NCI-H2081 treated with DMSO at 0.1 percent for 48 hours (cell line): ENCODE data around the gene MRPL4.

ENCODE experiments used
- DNase-seq: peaks from one replicate; lab custom pipeline; 2025; lab: John Stamatoyannopoulos, UW

Gene MRPL4

DNA sequence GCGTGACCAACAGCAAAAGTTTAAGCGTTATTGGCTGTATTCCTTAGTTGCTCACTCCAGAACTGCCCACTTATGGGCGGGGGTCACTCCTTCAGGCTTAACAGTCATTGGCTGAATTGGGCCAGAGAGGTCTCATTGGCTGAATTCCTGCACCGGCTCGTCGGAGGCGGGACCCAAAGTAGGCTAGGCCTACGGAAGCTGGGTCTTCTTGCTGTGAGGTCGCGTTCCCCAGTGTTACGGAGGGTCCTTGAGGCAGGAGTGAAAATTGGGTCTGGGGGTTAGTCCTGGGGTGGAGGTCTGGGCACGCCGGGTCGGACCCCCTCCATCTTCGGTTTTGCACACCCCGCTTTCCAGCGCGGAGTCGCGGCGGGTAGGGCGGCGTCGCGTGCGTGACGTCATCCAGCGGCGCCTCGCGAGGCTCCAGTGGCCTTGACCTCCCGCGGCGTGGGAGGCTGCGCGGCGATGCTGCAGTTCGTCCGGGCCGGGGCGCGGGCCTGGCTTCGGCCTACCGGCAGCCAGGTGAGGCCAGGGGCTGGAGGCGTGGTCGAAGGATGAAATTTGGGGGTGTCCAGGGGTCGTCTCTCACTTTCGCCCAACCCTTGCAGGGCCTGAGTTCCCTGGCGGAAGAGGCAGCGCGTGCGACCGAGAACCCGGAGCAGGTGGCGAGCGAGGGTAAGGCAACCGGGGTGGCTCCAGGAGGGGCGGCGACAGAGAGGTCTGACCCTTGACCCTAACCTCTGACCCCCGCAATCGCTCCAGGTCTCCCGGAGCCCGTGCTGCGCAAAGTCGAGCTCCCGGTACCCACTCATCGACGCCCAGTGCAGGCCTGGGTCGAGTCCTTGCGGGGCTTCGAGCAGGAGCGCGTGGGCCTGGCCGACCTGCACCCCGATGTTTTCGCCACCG lies at the start of gene MRPL4:
MRPL4 (plus strand) TSS at position 423 of the 903 bp plus-strand sequence; CDS start at position 463, 40 bp downstream.
- peak; percentile 84 for DNase-seq

DNA sequence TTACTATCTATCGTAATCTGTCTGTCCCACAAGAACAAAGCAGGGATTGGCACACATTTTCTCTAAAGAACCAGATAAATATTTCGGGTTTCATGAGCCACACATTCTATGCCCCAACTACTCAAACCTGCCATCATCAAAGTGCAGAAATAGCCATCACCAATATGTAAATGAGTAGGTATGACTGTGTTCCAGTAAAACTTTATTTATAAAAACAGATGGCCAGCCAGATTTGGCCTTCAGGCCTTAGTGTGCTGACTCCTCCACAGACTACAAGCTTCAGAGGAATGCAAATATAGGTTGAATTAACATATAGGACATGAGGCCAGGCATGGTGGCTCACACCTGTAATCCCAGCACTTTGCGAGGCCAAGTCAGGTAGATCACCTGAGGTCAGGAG lies 48.3 kb upstream of the MRPL4 start:
- DNase-seq, result no peak

DNA sequence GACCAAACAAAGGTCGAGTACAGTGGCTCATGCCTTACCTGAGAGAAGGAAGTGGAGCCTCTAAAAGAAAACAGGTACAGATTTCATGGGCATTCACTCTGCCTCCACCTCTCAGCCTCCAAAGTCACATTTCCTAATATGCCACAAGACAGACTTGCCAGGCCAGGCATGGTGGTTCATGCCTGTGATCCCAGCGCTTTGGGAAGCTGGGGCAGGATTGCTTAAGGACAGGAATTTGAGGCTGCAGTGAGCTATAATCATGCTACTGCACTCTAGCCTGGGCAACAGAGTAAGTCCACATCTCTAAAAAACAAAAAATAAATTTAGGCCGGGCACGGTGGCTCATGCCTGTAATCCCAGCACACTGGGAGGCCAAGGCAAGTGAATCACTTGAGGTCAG lies 46.4 kb upstream of the MRPL4 start:
- no peak for DNase-seq

DNA sequence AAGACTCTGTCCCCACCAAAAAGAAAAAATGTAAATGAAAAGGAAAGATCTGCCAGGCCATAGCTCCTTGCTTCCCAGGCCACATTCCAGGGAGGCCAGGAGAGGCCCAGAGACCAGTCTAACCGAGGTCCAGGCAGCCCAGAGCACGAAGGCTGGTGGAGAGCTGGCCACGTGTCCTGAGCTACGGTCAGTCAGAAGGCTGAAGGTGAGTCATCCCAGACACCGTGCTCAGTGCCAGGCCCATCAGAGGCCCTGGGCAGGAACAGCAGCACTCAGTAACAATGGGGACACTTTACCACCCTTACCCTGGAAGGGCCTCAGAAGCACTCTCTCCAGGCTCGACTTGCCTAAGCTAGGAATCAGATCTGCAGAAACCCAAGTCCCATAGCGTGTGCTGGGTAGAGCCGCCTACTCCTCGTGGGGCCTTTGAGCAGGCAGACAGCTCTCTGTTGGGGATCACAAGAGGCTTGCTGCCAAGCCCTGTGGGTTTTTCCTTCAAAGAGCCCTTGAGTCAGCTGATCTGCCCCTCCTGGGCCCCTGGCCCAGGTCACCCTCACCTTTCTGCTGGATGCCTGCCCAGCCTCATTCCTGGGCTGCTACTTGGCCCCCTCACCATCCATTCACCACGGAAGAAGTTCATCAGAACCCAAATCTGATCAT lies 45.7 kb upstream of the MRPL4 start:
- no peak for DNase-seq

DNA sequence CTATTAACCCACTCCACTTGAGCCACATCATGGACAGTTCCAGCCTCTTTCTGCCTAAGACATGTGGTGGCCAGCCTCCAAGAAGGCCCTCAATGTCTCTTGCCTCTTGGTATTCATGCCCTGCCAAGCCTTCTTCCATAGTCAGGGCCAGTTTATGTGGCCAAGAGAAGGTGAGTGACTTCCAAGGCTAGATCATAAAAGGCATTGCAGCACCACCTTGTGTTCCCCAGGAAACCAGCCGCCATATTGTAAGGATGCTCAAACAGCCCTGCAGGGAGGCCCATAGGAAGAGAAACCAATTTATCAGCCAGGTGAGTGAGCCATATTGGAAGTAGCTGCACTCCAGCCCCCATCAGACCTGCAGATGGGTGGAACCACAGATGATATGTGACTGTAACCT lies 45.0 kb upstream of the MRPL4 start:
- DNase-seq, result no peak

DNA sequence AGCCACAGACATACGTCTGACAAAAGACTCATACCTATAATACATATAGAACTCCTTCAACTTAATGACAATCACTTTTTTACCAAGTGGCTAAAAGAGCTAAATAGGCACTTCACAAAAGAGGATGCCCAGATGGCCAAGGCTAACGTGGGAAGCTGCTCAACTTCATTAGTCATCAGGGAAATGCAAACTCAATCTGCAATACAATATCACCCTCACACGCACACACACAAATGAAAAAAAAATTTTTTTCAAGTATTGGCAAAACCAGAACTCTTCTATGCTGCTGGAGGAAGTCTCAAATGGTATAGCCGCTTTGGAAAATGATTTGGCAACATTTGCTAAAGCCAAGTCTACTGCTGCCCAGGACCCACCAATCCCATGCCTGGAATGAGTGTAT lies 42.7 kb upstream of the MRPL4 start:
- no peak for DNase-seq

DNA sequence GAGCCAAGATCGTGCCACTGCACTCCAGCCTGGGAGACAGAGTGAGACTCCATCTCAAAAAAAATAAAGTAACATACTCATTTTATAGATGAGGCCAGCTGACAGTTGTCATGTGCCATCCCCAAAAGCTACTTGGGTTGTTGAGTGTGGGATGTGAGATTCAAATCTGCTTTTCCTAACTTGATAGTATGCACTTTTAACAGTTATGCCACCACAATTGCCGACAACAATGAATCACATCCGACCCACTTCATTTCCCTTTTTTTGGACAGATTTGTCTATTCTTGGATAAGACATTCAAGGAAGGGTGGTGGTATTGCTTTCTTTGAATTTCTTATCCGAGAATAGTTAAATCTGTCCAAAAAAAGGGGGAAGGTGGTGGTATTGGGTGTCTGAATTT lies 41.0 kb upstream of the MRPL4 start:
- no peak for DNase-seq

DNA sequence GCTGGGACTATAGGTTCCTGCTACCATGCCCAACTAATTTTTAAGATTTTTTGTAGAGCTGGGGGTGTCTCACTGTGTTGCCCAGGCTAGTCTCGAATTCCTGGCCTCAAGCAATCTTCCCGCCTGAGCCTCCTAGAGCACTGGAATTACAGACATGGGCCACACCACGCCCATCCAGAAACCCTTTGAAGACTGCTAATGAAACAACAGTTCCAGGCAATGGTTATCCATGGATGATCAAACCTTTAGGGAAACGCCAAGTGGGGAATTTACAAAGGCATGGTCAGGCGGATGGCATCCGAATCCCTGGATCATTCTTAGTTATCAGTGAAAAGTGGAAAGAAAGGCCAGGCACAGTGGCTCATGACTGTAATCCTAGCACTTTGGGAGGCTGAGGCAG lies 40.3 kb upstream of the MRPL4 start:
- no peak for DNase-seq

DNA sequence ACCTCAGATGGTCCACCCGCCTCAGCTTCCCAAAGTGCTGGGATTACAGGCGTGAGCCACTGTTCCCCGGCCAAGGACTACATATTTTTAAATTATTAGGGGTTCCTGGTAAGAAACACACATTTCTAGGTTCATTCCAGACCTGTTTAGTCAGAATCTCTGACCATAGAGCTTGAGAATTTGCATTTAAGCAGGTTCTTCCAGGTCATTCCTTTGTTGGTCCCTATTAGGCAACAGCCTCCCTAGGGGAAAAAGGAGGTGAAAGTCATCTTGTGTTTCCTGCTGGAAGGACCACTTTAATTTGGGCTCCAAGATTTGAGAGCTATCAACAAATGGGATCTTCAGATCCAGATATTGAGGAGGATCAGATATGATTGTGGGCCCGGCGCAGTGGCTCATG lies 37.2 kb upstream of the MRPL4 start:
- DNase-seq, result no peak

DNA sequence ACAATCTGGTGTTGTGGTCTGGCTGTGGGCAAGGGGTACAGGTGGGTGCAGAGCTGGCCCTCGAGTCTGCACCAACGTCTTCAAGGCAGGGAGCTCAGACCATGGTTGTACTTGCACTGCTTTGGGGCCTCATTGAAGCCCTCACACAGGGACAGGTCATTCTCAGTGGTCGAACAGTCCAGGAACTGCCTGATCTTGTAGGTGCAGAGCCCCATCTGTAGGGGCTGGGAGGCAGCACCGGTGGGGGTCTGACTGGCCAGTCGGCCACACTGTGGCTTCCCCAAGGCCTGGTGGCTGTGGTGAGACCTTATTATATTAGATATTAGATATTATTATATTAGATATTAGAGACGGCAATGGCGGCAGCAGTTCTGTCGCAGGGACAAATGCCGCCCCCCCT lies 34.9 kb upstream of the MRPL4 start:
- no peak for DNase-seq

DNA sequence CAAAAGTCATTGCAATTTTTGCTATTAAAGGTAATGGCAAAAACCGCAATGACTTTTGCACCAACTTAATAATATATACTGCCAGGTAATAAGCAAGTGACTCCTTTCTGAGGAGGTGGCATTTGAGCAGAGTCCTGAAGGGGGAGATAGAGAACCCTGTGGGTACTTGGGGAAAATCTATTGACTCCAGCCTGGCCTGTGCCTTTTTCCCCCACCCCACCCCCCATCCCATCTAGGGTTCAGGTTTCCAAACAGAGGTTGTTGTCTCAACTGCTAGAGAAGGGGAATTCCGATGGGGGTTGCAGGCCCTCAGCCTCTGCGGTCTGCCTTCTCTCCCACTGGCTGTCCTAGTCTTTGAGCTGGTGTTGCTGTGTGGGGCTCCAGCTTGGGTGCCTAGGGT lies 32.3 kb upstream of the MRPL4 start:
- no peak for DNase-seq

DNA sequence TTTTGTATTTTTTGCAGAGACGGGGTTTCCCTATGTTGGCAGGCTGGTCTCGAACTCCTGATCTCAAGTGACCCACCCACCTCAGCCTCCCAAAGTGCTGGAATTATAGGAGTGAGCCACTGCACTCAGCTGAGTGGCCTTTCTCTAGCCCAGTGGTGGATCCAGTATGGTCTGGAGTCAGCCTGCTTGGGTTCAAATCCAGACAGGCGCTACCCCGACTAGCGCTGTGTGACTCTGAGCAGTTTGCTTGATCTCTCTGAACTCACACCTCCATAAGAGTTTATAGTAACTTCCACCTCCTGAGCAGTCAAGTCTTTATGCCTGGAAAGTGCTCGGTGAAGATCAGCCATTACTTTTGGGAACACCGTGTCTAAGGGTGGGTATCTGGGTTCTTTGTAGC lies 31.3 kb upstream of the MRPL4 start:
- no peak for DNase-seq

DNA sequence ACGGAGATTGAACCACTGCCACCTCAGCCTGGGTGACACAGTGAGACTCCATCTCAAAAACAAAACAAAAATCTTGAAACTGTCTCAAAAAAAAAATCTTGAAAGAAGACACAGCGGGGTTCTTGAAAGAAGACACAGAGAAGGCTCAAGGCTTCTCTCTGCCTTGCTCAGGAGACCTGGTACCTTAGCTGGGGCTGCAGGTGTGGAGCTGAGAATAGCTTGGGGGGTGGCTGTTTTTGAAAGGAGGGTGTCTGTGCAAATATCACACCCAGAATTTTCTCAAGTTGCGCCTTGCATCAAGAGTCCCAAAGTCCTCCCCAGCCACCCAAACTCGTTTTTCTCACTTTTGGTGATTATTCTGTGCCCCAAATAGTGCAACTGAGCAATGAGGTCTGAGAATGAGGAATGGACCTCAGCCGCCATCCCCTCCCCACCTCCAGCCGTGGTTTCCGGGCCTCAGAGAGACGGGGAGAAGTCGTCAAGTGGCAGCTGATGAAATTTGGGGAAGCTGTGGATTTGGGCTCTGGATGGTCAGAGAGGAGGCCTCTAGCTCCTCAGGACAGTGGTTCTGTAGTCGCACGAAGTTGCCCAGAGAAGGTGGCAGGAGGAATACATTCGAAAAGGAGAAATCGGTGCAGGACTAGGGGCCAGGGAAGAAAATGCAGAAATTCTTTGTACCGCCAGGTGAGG lies 29.7 kb upstream of the MRPL4 start:
- no peak for DNase-seq

DNA sequence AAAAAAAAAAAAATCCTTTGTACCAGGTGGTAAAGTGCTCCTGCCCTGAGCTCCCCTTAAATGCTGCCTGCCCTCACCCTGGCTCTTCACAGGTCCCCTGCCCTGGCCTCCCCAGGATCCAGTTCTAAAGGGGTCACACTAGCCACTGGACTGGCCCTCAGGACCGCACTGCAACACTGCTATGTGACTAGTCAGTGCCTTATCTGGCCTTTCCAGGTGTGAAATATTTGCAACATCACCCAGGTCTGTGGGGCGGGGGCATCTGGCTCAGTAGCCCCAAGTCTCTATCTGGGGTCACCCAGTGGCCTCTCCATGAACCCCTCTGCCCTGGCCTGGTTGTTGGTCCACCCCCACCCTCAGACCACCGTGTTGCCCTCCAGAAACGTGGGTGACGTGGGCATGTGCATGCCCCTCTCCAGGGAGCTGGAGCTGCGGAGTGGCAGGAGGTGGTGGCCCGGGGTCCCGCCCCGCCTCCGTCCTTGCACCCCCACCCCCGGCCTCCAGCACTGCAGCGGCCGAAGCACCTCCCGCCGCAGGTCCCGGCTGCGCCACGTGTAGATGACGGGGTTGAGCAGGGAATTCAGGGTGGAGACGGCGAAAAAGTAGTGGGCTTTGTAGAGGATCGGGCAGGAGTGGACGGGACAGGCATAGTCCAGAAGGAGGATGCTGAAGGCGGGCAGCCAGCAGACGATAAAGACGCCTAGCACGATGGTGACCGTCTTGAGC lies 28.4 kb upstream of the MRPL4 start:
- DNase-seq, result no peak

DNA sequence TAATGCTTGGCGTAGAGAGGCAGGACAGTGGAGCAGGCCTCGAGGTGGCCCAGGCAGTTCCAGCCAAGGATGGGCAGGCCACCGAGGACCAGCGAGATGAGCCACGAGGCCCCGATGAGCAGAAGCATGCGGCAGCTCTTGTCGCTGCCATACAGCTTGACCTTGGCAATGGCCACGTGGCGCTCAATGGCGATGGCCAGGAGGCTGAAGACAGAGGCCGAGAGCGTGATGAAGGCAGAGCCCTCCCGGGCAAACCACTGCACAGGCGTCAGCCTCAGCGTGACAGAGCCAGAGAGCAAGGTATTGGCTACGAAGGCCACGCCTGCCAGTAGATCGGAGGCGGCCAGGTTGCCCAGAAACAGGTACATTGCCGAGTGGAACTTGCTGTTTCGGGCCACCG lies 27.7 kb upstream of the MRPL4 start:
- no peak for DNase-seq

DNA sequence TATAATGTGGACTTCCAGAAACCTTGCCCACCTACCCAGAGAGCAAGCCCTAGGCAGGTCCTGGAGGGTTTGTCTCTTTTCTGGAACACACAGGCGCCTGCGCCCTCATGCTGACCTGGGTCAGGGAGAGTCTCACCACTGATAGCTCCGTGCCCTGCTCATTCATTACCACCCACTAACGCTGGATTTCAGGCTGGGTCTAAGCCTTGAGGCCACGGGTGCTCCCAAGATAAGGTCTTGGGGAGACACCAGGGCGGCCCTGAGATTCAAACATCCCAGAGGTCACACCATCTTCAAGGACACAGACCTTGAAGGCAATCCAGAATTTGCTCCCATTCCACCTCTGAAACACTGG lies 26.0 kb upstream of the MRPL4 start:
- no peak for DNase-seq

DNA sequence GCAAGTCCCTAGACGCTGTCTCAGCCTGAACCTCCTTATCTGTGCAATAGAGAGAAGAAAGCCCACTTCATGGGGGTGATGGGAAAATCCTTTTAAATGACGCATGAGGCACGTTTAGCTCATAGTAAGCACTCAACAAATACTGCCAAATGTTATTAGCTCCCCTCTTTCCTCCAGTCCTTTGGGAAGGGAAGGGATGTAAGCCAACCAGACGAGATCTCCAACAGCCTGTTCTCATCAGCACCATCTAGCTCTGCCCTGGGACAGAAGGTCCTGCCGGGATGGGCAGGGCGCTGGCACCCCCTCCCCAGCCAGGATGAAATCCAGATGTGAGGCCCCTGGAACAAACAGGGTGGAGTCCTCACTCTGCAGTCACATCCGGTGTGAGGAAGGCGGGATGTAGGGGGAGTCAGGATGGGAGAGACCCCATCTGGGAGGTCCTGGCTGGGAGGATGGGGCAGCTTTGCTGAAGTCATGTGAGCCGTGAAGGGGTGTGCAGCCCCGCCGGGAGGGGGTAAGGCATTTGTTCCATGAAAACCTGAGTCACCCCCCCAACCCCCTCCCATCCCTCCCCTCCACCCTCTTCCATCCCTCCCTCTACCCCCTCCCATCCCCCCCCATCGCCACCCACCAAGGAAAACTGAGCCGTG lies 25.5 kb upstream of the MRPL4 start:
- no peak for DNase-seq

DNA sequence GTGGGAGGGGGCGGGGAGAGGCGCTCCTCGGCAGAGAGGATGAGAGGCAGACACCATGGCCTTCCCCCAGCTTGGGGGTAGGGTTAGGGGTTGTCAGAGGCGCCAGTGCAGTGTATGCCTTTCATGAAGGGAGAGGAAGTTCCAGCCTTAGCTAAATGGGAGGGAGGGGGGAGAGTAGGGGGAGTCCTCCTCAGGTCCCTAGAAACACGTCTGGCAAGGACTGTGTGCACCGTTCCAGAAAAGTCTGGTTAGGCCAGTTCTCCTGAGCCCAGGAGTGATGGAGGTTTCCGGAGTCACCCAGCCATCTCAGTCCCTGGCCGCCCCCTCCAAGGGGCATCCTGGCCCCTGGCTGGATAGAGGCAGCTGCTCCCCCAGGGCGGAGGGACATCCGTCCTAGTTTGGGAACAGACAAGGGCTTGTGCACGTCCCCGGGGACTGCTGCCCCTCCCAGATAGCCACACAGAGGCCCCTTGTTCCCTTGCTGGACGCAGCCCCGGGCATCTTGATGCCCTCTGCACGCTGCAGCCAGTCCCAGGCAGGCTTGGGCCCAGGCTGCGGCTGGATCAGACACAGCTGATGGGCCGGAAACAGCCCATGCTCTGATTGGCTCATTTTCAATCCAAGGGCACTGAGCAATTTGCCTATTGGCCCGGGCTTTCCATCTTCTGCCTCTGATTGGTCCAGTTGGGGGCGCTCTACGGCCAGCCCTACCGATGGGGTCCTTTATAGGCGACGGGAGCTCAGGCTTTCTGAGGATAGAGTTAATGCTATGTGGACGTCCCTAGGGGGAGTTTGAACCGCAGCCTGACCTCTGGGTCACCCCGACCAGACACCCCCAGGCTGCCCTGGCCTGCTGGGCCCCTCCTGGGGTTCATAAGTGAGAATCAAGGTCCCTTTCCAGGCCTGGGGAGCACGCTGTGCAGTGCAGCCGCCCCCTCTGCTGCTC lies 24.7 kb upstream of the MRPL4 start:
- DNase-seq, result no peak

DNA sequence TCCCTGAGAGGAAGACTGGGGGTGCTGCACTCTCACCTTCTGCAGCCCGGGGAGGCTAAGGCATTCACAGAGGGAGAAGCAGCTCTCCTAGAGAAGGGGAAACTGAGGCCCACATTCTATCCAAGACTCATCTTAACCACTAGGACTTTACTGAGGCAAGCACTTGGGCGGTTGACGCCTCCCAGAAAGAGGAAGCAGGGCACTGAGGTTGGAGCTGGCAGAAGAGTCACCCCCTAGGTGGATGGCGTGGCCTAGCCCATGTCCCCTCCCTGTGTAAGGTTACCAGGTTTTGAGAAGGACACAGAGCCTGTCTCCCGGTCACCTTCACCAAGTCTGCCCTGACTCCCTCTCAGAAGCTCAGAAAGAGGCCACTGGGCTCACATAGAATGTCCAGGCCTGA lies 23.6 kb upstream of the MRPL4 start:
- no peak for DNase-seq

DNA sequence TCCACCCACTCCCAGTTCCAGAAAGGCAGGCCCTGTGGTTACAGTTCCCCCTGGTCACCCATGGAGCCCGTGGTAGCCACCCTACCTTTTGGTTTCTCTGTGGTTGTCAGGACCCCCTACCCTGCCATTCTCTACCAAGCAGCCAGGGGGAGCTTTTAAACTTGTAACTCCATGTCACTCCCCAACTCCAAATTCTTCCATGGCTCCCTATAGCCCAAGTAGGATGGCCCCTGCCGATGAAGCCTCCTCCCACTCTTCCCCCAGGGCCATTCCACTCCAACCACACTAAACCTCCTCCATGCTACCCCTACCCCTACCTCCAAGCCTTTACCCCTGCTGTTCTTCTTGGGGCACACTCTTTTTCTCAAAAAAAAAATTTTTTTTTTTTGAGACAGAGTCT lies 23.1 kb upstream of the MRPL4 start:
- DNase-seq, result no peak
